T47D (cell line): ENCODE data around the gene PIP5K1C.

ENCODE experiments used
- DNase-seq, 2 experiments: peaks; one replicate each; pipeline versions ENCODE4 v3.0.0 to v3.0.0-alpha.2; 2011 to 2012; ENCODE audit warnings: low read depth in 1 of 2, low spot score in 1 of 2
- JUND ChIP-seq: IDR thresholded peaks from 2 replicates; pipeline ENCODE4 v1.6.1; 2012; ENCODE audit warnings: low read depth
- in situ Hi-C: cut with HindIII; loops from 2 replicates; pipeline ENCODE4 v1.10.0; 2016; ENCODE audit warnings: low sequenced_read_pairs, low pct_unique_long_range_greater_than_20kb

PIP5K1C gene

GRCh38 chr19:3684817-3685410, 15.4 kb downstream of the PIP5K1C start:
- no peak for TF ChIP-seq JUND
- DNase-seq = no peak
- in situ Hi-C loops = no loop called here

- in situ Hi-C loops = no loop called here
- TF ChIP-seq JUND = no peak
- no peak for DNase-seq
Measured at GRCh38 chr19:3684054-3684816, 16.0 kb downstream of the PIP5K1C start.

- no peak for DNase-seq
- no peak for TF ChIP-seq JUND
- in situ Hi-C loops = no loop called here
Measured at GRCh38 chr19:3683405-3684053, 16.7 kb downstream of the PIP5K1C start.

DNA sequence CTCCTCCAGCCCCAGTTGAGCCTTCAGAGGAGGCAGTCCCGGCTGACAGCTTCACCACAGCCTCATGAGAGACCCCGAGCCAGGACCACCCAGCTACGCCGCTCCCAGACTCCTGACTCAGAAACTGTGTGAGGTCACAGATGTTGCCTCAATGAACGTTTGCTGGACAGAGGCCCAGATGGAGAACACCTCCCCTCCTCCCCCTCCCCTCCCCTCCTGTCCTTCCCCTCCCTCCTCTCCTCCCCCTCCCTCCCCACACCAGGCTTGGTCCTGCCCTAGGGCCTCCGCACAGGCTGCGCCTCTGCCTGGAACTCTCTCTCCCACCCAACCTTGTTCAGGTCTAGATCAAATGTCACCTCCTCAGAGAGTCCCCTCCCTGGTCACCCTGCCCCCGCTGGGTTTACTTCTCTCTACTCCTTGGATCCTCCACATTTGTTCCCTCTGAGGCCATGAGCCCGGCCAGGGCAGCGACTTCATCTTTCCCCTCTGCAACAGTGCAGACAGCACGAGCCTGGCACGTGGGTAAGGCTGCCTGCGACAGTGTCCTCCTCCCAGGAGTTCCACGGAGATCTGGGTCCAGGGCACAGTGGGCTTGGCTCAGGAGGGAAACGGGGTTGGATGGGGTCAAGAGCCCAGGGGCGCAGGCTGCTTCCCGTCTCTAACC, 17.4 kb downstream of the PIP5K1C start:
- no peak for DNase-seq

GRCh38 chr19:3682286-3682685, 18.0 kb downstream of the PIP5K1C start:
- in situ Hi-C loops = no loop called here
- no peak for DNase-seq
- no peak for TF ChIP-seq JUND

More for the DNA sequence above, 17.4 kb downstream of the PIP5K1C start:
- no peak for TF ChIP-seq JUND
- in situ Hi-C loops = no loop called here

DNA sequence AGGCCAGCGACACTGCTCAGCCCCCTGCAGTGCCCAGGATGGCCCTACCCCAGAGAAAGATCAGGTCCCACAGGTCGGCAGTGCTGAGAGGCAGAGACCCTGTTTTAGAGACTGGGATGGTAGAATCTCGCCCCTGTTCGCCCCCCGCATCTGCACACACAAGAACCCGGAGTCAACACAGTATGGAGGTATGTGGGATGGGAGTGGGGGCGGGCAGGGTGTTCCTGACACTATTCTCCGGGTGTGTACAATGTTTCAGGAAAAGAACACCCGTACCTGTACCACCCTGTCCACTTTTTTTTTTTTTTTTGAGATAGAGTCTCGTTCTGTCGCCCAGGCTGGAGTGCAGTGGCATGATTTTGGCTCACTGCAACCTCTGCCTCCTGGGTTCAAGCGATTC, 19.3 kb downstream of the PIP5K1C start:
- in situ Hi-C loops = no loop called here
- no peak for TF ChIP-seq JUND
- no peak for DNase-seq

GRCh38 chr19:3679581-3679980, 20.7 kb downstream of the PIP5K1C start:
- in situ Hi-C loops = no loop called here
- TF ChIP-seq JUND = no peak
- DNase-seq = no peak

- no peak for TF ChIP-seq JUND
- in situ Hi-C loops = no loop called here
Measured at GRCh38 chr19:3679138-3679537, 21.1 kb downstream of the PIP5K1C start.

DNA sequence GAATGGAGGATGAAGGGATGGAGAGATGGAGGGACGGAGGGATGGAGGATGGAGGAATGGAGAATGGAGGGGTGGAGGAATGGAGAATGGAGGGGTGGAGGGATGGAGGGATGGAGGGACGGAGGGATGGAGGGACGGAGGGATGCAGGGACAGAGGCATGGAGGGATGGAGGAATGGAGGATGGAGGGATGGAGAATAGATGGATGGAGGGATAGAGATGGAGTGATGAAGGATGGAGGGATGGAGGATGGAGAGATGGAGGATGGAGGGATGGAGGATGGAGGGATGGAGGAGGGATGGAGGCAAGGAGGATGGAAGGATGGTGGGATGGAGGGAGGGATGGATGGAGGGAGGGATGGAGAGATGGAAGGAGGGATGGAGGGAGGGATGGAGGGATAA, 22.1 kb downstream of the PIP5K1C start:
- TF ChIP-seq JUND = no peak
- DNase-seq = no peak
- in situ Hi-C loops = no loop called here

More at GRCh38 chr19:3679138-3679537, 21.1 kb downstream of the PIP5K1C start:
- no peak for DNase-seq

DNA sequence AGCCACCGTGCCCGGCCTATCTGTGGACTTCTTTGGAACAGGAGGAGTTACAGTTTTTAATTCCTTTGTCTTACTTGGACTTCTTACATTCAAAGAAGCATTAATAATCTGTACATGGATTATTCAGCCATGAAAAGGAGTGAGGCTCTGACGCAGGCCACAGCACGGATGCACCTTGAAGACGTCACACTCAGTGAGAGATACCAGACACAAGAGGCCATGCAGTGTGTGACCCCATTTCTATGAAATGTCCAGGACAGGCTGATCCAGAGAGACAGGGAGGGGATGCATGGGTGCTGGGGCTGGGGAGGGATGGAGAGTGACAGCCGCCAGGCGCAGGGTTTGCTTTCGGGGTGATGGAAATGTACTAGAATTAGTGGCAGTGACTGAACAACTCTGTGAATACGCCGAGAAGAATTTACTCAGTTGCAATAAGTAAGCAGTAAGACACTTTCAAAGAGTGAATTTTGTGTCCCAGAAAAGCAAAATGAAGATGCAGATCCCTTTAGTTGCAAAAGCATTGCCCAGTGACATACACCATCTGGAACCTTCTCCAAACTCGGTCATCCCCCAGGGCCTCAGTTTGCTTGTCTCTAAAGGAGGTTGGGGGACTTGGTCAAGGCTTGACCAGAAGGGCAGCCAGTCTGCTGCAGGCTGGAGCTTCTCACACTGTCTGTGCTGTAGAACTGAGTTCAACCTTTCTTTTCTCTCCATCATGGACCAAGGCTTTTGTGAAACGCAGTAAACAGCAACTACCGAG, 25.3 kb downstream of the PIP5K1C start:
- in situ Hi-C loops = no loop called here
- TF ChIP-seq JUND = no peak
- DNase-seq = no peak

GRCh38 chr19:3673506-3674439, 26.5 kb downstream of the PIP5K1C start:
- TF ChIP-seq JUND = no peak
- in situ Hi-C loops = no loop called here
- DNase-seq = no peak
